BLaER1 treated with 17β-estradiol and CSF1 and Interleukin-3, amounts not matched to agents 10 nM and 100 nM (cell line): ENCODE data around the gene RPL21.
"Not testable (repeated sequence)": the region's sequence is repeated elsewhere in the genome, so short reads cannot be mapped to it uniquely, and the experiment has no call there.

Source experiments
- H3K27ac ChIP-seq, 11 experiments: shearing (Covaris generic); formaldehyde crosslinking; 2 replicates each; pipeline ENCODE4 v1.8.1; 2022
- H3K27me3 ChIP-seq, 11 experiments: shearing (Covaris generic); formaldehyde crosslinking; 2 replicates each; pipeline ENCODE4 v1.8.1; 2022
- H3K36me3 ChIP-seq, 11 experiments: shearing (Covaris generic); formaldehyde crosslinking; 2 replicates each; pipeline ENCODE4 v1.8.1; 2022
- H3K4me1 ChIP-seq, 10 experiments: shearing (Covaris generic); formaldehyde crosslinking; 2 replicates each; pipeline ENCODE4 v1.8.1; 2022
- H3K4me2 ChIP-seq, 11 experiments: shearing (Covaris generic); formaldehyde crosslinking; 2 replicates each; pipeline ENCODE4 v1.8.1; 2022
- H3K4me3 ChIP-seq, 10 experiments: shearing (Covaris generic); formaldehyde crosslinking; 2 replicates each; pipeline ENCODE4 v1.8.1; 2022
- H3K9ac ChIP-seq, 11 experiments: shearing (Covaris generic); formaldehyde crosslinking; 2 replicates each; pipeline ENCODE4 v1.8.1; 2022
- H3K9me3 ChIP-seq, 11 experiments: shearing (Covaris generic); formaldehyde crosslinking; replicated peaks in 1 of 11; 2 replicates each; pipeline ENCODE4 v1.8.1; 2022
- H4K20me1 ChIP-seq, 11 experiments: shearing (Covaris generic); formaldehyde crosslinking; 2 replicates each; pipeline ENCODE4 v1.8.1; 2022
- Cebpa-rat ChIP-seq, 11 experiments: shearing (Covaris generic); IDR thresholded peaks; 2 replicates each; pipeline ENCODE4 v1.8.1; 2022

RPL21 gene

GRCh38 chr13:27251166-27252091 lies at the start of gene RPL21:
Gene RPL21 (plus strand): TSS chr13:27251558. CDS start chr13:27253777, 2,219 bp downstream.
- H3K9me3 ChIP-seq: no peaks in the 10 kb centered on the region
- H3K4me1 ChIP-seq: peaks cover 19 to 43% (median 32%) of the 10 kb centered on the region in 10 experiments
- peak within 1 kb of the TSS; percentile 93 to 99 (median 99) for H3K27ac ChIP-seq
- no peaks in the 10 kb centered on the region for H3K27me3 ChIP-seq
- H3K4me2 ChIP-seq: peak within 1 kb of the TSS; percentile 85 to 100 (median 93)
- H3K36me3 ChIP-seq: peaks cover 31 to 46% (median 39%) of the 10 kb centered on the region in 11 experiments
- peak within 1 kb of the TSS; percentile 97 to 100 (median 99) for H3K9ac ChIP-seq
- peaks cover 18 to 45% (median 38%) of the 10 kb centered on the region in 11 experiments; a peak in 19 of 22 replicates for H4K20me1 ChIP-seq
- H3K4me3 ChIP-seq: peak within 1 kb of the TSS; percentile 80 to 97 (median 92)
- peak in 8 of 11 experiments; percentile 8 to 89 (median 50); a peak in 7 of 22 replicates for TF ChIP-seq Cebpa-rat (IDR thresholded peaks at IDR 0.05)

DNA sequence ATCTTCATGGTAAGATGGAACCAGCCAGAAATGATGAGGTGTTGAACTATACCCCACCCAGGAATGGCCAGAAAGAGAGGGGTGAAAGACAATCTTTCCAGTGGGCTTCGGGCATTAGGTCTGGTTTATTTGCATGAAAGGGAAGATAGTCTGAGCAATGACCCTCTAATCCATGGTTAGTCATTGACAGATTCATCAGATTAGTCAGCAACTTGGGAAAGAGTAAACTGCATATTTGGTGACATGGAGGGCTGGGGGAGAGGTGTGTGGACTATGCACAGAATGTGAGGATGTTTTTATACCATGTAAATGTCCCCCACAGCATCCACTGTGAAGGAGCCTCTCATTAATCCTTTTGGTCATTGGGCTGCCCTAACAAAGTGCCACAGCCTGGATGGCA lies 49.7 kb upstream of the RPL21 start:
- Histone ChIP-seq H3K27me3 (no peaks in the 10 kb centered on the region), H4K20me1 (no peaks in the 10 kb centered on the region), H3K36me3 (no peaks in the 10 kb centered on the region), H3K9ac (no peak overlapping the region), H3K4me2 (no peak overlapping the region), H3K9me3 (no peaks in the 10 kb centered on the region), H3K4me3 (no peak overlapping the region), H3K27ac (no peak overlapping the region), H3K4me1 (no peaks in the 10 kb centered on the region)
- no peak for TF ChIP-seq Cebpa-rat (IDR thresholded peaks at IDR 0.05)

DNA sequence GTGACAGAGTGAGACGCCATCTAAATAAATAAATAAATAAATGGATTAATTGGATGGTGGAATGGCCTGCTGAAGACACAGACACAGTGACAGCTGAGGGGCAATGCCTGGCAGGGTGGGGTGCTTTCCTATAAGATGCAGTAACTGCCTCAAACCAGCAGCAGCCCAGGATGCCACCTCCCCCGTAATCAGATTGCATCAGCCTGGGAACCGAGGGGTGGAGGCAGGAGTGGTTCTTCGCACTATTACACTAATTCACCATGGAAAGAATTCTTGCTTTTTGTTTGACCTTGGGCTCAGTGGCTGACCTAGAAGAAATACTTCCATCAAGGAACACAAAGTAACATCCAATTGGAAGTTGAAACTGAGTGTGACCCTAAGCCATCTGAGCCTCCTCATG lies 48.2 kb upstream of the RPL21 start:
- H3K27ac ChIP-seq: no peak overlapping the region
- H3K9ac ChIP-seq: no peak overlapping the region
- H3K9me3 ChIP-seq: no peaks in the 10 kb centered on the region
- no peak overlapping the region for H3K4me3 ChIP-seq
- no peak for TF ChIP-seq Cebpa-rat (IDR thresholded peaks at IDR 0.05)
- no peaks in the 10 kb centered on the region for H3K4me1 ChIP-seq
- H4K20me1 ChIP-seq: no peaks in the 10 kb centered on the region
- H3K4me2 ChIP-seq: no peak overlapping the region
- no peaks in the 10 kb centered on the region for H3K36me3 ChIP-seq
- H3K27me3 ChIP-seq: no peaks in the 10 kb centered on the region

DNA sequence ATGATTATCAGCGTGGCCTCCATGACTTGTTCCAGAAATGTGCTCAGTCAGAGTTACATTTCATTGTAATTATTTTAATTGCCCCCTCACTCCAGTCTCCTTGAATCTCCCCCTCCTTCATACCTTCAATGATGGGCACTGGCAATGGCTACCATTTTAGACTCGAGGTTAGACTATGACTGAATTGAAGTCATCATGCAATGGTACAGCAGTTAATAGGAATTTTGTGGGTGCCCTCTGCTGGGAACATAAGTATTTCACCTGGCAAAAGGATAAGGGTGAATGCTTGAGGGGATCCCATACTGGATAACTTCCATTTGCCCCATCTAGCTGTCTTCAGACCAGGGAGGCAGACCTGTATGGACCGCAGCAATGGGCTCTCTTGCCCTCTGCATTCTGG lies 47.5 kb upstream of the RPL21 start:
- H3K4me3 ChIP-seq: no peak overlapping the region
- no peak for TF ChIP-seq Cebpa-rat (IDR thresholded peaks at IDR 0.05)
- no peak overlapping the region for H3K27ac ChIP-seq
- H3K9me3 ChIP-seq: no peaks in the 10 kb centered on the region
- no peak overlapping the region for H3K9ac ChIP-seq
- H3K27me3 ChIP-seq: no peaks in the 10 kb centered on the region
- no peaks in the 10 kb centered on the region for H4K20me1 ChIP-seq
- no peaks in the 10 kb centered on the region for H3K36me3 ChIP-seq
- H3K4me1 ChIP-seq: no peaks in the 10 kb centered on the region
- no peak overlapping the region for H3K4me2 ChIP-seq

DNA sequence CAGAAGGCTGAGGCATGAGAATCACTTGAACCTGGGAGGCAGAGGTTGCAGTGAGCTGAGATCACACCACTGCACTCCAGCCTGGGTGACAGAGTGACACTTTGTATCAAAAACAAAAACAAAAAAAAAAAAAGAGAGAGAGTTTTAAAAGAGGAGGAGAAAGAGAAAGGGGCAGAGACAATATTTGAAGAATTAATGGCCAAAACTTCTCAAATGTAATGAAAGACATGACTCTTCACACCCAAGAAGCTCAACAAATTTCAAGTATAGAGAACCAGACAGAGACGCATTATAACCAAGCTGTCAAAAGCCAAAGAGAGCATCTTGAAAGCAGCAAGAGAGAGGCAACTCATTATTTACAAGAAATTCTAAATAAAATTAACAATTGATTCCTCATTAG lies 42.8 kb upstream of the RPL21 start:
- no peaks in the 10 kb centered on the region for H3K4me1 ChIP-seq
- H3K4me2 ChIP-seq: no peak overlapping the region
- H3K27me3 ChIP-seq: no peaks in the 10 kb centered on the region
- H4K20me1 ChIP-seq: no peaks in the 10 kb centered on the region
- H3K27ac ChIP-seq: no peak overlapping the region
- H3K9me3 ChIP-seq: peaks cover 6 to 22% (median 16%) of the 10 kb centered on the region in 11 experiments; a peak in 17 of 22 replicates
- 0 out of 22 replicates have a peak, but pooled peaks cover 0 to 4% (median 0%) of the 10 kb centered on the region in 11 experiments for H3K36me3 ChIP-seq
- no peak overlapping the region for H3K4me3 ChIP-seq
- TF ChIP-seq Cebpa-rat (IDR thresholded peaks at IDR 0.05): no peak
- no peak overlapping the region for H3K9ac ChIP-seq

DNA sequence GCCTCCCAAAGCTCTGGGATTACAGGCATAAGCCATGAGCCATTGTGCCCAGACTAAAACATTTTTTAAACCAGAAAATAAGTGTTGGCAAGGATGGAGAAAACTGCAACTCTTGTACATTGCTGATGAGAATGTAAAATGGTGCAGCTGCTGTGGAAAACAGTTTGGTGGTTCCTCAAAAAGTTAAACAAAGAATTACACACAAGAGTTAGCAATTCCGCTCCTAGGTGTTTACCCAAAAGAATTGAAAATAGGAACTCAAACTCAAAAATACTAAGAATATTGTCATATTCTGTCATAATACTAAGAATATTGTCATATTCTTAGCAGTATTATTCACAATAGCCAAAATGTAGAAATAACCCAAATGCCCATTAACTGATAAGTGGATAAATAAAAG lies 40.1 kb upstream of the RPL21 start:
- no peaks in the 10 kb centered on the region for H4K20me1 ChIP-seq
- no peaks in the 10 kb centered on the region for H3K27me3 ChIP-seq
- H3K4me1 ChIP-seq: no peaks in the 10 kb centered on the region
- no peak overlapping the region for H3K9ac ChIP-seq
- H3K4me3 ChIP-seq: no peak overlapping the region
- no peak for TF ChIP-seq Cebpa-rat (IDR thresholded peaks at IDR 0.05)
- H3K9me3 ChIP-seq: peaks cover 6 to 22% (median 16%) of the 10 kb centered on the region in 11 experiments; a peak in 17 of 22 replicates
- 0 out of 22 replicates have a peak, but pooled peaks cover 0 to 4% (median 0%) of the 10 kb centered on the region in 11 experiments for H3K36me3 ChIP-seq
- H3K4me2 ChIP-seq: no peak overlapping the region
- H3K27ac ChIP-seq: no peak overlapping the region

DNA sequence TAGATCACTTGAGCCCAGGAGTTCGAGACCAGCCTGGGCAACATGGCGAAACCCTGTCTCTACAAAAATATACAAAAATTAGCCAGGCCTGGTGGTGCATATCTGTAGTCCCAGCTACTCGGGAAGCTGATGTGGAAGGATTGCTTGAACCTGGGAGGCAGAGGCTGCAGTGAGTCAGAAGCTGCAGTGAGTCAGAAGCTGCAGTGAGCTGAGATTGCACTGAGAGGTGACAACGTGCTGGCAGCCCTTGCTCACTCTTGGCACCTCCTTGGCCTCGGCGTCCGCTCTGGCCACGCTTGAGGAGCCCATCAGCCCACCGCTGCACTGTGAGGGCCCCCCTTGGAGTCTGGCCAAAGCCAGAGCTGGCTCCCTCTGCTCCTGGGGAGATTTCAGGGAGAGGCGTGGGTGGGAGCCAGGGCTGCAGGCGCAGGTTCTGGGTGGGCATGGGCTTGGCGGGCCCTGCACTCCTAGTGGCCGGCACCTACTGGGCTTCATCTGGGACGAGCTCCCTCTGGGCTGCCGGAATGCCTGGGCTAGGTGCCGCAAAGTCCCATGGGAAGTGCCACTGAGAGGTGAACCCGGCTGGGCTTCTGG lies 39.5 kb upstream of the RPL21 start:
- Histone ChIP-seq H3K27ac (no peak overlapping the region), H4K20me1 (no peaks in the 10 kb centered on the region), H3K4me2 (no peak overlapping the region), H3K27me3 (no peaks in the 10 kb centered on the region), H3K9ac (no peak overlapping the region), H3K9me3 (peaks cover 6 to 22% (median 16%) of the 10 kb centered on the region in 11 experiments; a peak in 17 of 22 replicates), H3K36me3 (0 out of 22 replicates have a peak, but pooled peaks cover 0 to 4% (median 0%) of the 10 kb centered on the region in 11 experiments), H3K4me3 (no peak overlapping the region), H3K4me1 (no peaks in the 10 kb centered on the region)
- no peak for TF ChIP-seq Cebpa-rat (IDR thresholded peaks at IDR 0.05)

DNA sequence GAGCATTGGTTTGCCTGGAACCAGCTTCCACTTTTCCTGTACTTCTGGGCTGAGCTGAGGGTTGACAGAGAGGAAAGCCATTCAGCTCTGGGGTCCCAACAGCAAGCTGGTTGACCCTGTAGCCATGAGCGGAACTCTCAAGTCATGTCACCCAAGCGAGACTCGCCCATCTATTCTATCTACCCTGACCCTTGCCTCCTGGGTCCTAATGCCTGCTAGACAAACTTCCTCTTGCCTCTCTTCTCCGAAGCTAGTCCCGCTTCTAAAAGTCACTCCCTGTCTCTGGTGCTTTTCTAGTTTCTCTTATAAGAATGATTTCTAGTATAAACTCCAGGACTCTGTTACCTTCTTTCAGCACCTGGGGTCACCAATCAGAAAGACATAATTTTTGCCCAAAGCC lies 38.0 kb upstream of the RPL21 start:
- not testable (repeated sequence) for H3K9ac ChIP-seq, H3K4me3 ChIP-seq, H3K27me3 ChIP-seq, H4K20me1 ChIP-seq, H3K27ac ChIP-seq, H3K4me2 ChIP-seq, H3K36me3 ChIP-seq
- Histone ChIP-seq H3K4me1 (peaks cover 0 to 13% (median 2%) of the 10 kb centered on the region in 10 experiments; a peak in 8 of 20 replicates), H3K9me3 (peaks cover 6 to 22% (median 16%) of the 10 kb centered on the region in 11 experiments; a peak in 17 of 22 replicates)

- H3K27me3 ChIP-seq, H3K9ac ChIP-seq, H3K4me3 ChIP-seq, H4K20me1 ChIP-seq, H3K36me3 ChIP-seq: not testable (repeated sequence)
- Histone ChIP-seq H3K4me2 (peak overlapping the region in 4 of 11 experiments; percentile 9 to 73 (median 47); a peak in 7 of 22 replicates), H3K4me1 (peaks cover 0 to 28% (median 5%) of the 10 kb centered on the region in 10 experiments; a peak in 9 of 20 replicates), H3K9me3 (peaks cover 4 to 23% (median 18%) of the 10 kb centered on the region in 11 experiments; a peak in 20 of 22 replicates), H3K27ac (peak overlapping the region in 3 of 11 experiments; percentile 31 to 61 (median 52); a peak in 4 of 22 replicates)
Measured at GRCh38 chr13:27217791-27218190, 33.6 kb upstream of the RPL21 start.

GRCh38 chr13:27218861-27219260 lies 32.5 kb upstream of the RPL21 start:
- not testable (repeated sequence) for H3K9ac ChIP-seq, H3K4me3 ChIP-seq, H4K20me1 ChIP-seq, H3K36me3 ChIP-seq, H3K27me3 ChIP-seq
- H3K4me1 ChIP-seq: peaks cover 0 to 28% (median 5%) of the 10 kb centered on the region in 10 experiments; a peak in 9 of 20 replicates
- peak overlapping the region in 5 of 11 experiments; percentile 18 to 73 (median 34); a peak in 7 of 22 replicates for H3K4me2 ChIP-seq
- H3K27ac ChIP-seq: peak overlapping the region in 3 of 11 experiments; percentile 46 to 61 (median 52); a peak in 6 of 22 replicates
- H3K9me3 ChIP-seq: peaks cover 4 to 23% (median 18%) of the 10 kb centered on the region in 11 experiments; a peak in 20 of 22 replicates
